HG03439 (cell line): ENCODE measurements around the gene DNAJC7.

ENCODE experiments used
- ATAC-seq: cut with Tn5 transposase; IDR thresholded peaks from one replicate; pipeline ENCODE4 v1.9.1; 2021; ENCODE audit warnings: mild to moderate bottlenecking, moderate library complexity; ENCODE audit not compliant: unreplicated experiment

The DNAJC7 gene

DNA sequence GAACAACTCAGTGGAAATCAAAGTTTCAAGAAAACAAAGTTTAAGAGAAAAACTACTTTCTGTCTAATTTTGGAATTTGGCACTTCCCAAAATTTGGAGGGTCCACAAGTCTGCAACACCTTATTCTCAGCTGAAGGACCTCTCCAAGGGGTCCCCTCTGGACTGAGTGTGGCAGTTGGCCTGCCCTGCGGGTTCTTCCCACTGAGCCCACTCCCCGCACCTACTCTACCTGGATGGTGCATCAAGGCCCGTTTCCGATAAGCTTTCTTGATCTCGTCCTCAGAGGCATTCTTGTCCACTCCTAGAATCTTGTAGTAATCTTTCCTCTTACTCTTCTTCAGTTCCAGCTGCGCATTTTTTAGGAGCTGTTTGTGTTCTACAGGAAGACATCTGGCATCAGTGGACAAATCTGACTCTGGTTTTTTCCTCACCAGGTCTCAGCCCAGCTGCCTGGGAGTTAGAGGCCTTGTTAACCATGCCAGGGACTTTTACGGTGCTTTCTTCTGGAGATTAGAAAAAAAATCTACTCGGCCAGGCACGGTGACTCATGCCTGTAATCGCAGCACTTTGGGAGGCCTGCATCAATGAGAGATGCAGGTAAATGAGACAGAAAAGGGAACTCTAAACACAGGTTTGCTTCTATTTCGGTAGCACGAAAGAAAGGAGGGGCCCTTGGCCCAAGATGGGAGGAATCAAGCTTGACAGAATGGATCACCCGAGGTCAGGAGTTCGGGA is 35.0 kb downstream of the DNAJC7 start:
- no peak for ATAC-seq

DNA sequence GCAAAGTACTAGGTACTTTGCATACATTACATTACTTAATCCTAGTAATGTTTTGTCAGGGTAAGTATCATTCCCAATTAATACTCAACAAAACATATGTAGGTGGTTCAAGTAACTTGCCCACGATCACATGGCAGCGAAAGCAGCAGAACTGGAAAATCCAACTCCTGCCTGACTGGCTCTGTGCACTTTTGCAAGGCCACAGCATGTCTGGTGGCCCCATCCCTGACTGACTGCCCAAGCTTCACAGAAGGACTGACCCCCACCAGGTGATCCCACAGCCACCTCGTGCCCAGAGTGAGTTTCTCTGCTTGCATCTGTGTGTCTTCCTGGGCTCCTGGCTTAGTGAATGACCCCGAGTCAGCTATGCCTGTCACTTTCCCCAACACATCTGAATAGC is 39.2 kb downstream of the DNAJC7 start:
- no peak for ATAC-seq

DNA sequence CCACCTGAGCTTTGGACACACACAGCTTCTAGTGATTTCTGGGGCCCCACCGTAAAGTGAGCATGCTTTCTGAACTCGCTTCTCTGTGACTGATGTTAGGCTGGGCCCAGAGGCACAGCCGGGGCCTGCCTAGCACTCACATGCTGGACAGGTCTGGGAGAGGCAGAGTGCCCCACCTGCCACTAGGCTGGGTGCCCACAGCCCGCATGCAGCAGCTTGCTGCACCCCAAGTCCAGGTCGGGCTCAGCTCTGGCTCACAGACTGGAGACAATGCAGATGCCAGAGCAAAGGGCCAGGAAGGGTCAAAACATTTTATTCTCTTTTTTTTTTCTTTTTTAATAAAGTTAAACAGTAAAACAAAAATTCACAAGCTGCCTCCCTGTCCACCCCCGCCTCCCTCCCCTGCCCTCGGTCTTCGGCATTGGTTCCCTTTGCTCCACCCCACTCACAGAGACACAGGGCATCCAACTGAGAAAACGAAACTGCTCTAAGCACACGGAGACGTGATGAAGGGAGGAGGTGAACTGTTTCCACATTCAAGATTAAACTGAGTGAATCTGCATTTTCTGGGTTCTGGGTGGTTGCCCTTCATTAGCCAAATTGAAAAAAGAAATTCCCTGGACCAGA is 41.0 kb downstream of the DNAJC7 start:
- no peak for ATAC-seq

DNA sequence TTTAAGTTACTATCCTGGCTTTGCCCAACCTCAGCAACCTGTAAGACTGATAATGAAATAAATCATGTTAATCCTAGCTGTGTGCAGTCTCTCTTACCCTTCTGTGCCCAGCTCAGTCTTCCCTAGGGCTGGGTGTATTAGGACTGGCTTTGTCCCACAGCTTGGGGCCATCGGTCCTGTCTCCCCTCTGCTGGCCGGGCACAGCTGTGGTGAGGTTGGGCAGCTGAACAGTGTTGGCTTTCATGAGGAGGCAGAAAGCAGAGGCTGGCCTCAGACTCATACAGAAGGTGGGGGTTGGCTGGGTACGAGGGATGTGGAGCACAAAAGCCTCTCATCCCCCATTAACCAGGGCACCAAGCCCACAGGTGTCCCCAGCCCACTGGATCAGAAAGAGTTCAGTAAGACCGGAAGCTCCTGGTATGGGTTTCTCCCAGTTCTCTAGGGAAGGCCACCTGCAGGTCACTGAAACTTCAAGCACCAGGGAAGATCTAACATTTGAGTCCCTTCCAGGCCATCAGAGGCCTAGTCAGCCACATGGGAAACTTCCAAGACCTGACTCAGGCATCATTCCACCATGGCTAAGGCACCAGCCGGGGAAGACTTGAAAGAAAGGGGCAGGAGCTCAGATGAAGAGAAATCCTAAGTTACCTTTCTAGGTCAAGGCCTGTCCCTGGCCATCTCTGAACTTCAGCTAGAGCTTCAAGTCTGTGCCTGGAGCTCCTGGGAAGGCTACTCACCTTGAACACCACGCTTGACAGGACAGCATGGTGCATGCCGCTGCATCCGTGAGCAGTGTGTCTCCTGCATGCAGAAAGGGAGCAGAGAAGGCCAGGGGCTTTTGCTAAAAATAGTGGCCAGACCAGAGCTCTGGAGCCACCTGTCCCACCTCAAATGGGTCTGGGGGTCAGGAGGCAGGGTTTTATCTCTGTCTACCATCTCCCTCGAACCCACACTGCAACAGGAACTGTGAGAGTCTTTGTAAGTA is 41.8 kb downstream of the DNAJC7 start:
- ATAC-seq, result no peak

DNA sequence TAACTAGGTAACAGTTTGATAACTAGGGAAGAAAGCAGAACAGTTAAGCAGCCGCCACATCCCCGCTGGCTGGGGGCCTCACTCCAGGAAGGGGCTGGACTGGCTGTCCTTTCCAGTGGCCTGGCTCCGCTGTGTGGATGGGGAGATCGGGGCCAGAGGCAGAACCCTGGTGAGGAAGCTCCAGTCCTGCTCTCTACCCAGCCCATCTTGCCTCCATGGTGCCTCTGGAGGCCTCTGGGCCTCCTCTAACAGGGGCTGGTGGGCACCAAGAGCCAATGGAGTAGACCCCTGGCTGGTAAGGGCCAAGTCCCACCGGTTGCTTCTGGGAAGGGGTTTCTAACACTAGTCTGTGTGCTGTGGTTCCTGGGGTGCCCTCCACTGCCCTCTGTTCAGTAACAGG is 42.6 kb downstream of the DNAJC7 start:
- ATAC-seq, result no peak

DNA sequence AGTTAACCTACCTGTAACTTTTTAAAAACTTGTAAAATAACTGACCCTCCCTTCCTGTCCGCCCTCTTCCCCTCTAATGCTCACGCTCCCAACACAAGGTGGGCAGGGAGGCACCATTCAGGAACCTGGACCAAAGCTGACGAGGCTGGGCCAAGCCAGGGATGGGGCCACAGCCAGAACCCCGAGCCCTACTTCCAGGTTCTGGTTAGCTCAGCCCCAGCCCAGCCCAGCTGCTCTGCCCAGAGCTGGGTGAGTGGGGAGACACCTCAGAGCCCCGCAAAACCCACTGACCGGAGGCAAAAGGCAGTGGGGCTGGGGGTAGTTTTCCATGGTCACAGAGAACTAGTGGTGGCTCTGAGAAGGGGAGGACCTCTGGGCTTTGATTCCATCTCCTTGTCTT is 43.2 kb downstream of the DNAJC7 start:
- no peak for ATAC-seq

DNA sequence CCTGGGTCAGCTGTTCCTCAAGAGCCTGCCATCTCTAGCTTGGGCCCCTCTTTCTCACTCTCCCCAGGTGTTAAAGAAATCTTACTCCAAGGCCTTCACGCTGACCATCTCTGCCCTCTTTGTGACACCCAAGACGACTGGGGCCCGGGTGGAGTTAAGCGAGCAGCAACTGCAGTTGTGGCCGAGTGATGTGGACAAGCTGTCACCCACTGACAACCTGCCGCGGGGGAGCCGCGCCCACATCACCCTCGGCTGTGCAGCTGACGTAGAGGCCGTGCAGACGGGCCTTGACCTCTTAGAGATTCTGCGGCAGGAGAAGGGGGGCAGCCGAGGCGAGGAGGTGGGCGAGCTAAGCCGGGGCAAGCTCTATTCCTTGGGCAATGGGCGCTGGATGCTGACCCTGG is 43.8 kb downstream of the DNAJC7 start:
- no peak for ATAC-seq

DNA sequence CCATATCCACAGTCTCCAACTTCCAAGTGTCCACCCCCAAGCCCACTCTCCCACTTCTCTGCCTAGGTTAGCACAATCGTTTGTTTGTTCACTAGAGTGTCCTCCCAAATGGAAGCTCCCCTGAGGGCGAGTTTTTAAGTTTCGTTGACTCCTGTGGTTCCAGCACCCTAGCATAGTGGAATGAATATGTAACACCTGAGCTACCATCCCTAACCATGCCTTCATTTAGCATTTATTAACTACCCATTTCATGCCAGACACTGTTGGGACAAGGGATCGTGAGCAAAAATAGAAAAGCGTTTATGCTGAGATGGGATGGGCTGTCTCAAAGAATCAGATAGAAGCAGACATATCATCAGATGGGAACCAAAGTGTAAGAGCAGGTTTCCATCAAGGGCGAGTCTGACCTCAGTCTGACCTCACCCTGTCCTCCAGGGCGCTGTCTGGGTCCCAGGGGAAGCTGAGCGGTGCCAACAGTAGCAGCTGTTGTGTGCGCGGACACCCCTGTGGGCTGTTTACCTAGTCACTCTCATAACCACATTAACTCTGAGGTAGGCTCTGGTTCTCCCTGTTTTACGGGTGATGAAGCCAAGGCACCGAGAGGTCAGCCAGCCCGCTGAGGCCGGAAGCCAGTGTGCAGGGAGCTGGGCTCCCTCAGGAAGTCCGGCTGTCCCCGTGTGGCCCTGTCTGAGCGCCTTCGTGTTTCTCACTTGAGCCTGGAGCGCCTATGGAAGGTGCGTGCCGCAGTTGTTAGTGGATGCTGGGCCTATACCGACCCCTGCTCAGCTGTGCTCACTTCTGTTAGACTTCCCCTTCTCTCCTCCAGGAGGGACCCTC is 44.5 kb downstream of the DNAJC7 start:
- ATAC-seq, result no peak

DNA sequence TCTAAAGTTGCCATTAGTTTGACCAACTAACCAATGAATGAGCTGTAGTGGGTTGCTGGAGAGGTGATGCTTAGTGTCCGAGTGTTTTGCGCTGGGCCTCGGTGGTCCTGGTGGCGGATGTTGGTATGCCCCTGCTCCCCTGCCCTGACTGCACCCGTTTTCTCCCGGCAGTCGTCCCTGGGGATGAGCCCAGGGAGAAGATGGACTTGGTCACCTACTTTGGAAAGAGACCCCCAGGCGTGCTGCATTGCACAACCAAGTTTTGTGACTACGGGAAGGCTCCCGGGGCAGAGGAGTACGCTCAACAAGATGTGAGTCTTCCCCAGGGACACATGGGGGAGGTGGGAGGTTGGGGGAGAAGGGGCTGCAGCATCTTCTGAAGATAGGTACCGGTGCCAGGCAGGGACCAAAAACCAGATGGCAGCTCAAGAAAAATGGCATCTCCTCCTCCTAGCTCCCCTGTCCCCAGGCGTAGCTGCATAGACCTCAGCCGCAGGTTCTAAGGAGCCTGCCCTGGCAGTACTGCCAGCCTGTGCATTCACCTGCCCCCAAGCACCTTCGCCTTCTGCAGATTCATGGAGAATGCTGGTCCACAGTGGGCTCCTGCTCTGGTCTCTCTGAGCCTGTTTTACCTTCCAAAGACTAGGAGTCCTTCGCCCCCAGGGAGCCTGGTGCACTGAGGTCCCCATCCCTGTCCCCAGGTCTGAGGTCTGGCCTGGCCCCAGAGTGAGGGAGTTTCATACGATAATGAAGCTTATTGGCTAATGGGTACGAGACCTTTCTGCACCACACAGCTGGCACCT is 45.3 kb downstream of the DNAJC7 start:
- ATAC-seq, result no peak

DNA sequence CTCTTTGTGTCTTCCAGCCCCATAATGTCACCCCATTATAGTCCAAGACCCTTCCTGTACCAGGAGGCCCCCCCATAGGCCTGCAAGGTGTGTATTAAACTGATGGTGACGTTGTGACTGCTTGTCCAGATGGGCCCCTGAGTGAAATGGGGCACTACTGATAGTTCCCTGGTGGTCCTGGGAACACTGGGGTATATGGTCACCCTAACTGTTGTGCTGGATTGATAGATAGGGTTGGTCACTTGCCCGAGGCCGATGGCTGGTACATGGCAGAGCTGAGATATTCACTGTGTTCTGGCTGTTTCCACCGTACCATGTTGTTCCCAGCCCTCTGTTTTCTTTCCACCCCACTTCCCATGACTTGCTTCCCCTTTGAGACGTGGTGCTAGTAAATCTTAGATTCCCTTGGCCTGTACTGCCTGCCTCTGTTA is 46.3 kb downstream of the DNAJC7 start:
- ATAC-seq, result no peak

DNA sequence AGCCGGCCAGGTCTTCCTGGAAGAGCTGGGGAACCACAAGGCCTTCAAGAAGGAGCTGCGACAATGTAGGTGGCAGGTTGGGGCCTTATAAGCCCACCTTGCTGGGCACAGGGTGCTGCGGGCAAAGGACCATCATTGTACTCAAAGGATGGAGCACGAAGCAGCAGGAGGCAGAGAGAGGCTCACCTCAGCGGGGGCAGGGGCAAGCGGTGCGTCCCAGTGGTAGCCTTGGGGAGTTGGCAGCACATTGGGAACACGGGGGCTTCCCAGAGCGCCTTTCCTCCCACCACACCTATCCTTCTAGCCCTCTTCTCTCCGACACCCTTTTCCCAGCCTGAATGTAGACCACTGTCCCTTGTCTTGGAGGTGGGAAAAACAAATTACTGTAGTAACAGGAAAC is 48.6 kb downstream of the DNAJC7 start:
- no peak for ATAC-seq

DNA sequence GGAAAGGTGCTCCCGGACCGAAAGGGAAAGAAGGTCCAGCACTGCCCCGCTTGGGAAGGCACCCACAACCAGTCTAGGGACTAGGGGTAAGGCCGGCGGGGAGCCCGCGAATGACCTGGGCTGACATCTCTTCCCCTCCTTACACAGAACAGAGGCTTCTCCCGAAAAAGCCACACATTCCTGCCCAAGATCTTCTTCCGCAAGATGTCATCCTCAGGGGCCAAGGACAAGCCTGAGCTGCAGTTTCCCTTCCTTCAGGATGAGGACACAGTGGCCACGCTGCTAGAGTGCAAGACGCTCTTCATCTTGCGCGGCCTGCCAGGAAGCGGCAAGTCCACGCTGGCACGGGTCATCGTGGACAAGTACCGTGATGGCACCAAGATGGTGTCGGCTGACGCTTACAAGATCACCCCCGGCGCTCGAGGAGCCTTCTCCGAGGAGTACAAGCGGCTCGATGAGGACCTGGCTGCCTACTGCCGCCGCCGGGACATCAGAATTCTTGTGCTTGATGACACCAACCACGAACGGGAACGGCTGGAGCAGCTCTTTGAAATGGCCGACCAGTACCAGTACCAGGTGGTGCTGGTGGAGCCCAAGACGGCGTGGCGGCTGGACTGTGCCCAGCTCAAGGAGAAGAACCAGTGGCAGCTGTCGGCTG is 49.2 kb downstream of the DNAJC7 start:
- ATAC-seq, result no peak

DNA sequence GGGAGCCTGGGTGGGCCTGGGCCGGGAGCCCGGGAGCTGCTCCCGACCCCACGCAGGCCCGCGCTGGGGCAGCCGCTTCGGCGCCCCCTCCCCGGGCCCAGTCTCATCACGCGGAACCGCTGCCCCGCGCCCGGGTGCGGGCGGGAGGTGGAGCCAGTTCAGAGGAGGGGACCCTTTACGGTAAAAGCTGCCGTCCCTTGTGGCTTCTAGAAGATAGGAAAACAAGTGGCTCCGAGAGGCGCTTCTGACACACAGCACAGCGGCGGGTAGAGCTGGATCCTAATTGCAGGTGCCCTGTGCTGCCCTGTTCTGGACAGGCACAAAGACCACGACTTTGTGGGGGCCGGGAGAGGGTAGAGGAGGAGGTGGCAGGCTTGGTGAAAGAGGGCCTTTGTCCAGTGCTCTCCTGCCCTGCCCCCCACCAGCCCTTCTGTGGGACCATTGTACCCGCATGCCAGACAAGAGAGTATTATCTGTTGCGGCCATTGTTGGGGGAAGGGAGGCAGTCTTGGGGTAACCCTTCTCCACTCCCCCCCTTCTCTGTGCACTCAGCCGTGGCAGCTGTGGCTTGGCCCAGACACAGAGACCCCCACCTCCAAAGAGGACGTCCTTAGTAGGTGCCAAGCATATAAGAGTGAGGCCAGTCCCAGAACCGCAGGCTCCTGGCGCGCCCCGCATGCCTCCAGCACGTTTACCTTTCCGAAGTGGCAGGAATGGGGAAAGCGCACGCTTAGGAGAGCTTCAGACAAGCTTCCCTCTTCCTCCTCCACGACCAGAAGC is 49.9 kb downstream of the DNAJC7 start:
- no peak for ATAC-seq

DNA sequence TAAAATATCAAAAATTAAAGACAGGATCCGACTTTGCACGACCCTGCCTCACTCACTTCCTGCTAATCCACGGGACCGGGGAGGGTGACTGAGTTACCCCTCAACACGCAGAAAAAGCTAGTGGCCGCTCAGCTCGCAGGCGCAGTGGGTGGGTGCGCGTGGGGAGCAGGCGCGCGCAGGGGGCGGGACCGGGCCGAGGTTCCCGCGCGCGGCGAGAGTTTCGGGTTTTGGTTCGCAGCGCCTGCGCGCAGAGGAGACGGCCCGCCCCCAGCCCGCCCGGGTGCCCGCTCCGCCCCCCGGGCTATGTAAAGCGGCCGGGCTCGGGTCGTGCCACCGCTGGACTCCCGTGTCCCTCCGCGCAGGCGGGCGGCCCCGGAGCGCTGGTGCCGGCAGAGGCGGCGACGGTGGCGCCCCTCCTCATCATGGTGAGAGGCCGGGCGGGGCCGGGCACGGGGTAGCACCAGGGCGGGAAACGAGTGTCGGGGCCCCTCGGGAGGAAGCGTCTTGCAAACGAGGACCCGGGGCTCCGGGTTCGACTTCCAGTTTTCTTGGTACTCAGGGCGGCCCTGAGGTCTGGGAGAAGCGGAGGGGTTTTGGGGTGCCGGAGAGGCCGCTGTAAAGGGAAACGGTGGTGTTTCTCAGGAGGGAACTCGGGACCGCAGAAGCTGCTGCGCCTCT is 50.6 kb downstream of the DNAJC7 start, which contains the start of gene CNP:
CNP (plus strand) TSS at position 333 of the 678 bp plus-strand sequence; CDS start at position 423, 90 bp downstream.
- ATAC-seq, result peak; percentile 75

DNA sequence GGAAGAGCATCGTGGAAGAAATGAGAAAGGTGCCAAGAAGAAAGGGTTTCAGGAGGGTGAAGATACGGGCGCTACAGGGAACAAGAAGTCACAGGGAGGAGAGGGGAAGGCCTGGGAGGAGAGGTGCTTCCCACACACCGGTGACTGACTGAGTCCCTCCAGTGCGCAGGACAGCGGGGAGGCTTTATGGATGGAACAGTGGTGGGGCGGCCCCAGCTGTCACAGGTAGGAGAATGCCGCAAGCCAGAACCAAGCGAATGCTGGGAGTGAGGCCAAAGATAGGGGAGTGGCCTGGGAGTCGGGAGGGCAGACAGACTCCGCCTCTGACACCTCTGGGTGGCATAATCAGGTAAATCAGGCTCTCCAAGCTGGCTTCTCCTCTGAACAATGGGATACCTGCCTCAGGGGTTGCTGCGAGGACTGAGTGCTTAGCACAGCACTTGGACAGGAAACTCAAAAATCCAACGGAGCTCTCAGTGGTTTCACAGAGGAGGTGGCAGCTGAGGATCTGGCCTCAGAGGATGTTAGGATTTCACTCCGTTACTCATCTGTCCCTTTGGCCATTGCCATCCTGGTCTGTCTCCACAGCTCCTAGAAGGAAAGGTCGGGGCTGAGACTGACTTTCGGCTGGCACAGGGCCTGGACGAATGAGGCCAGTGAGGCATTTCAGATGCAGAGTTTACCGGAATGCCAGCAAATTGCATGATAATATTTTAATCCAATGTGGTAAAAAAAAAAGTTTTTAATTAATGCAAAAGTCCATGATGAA is 51.4 kb downstream of the DNAJC7 start:
- no peak for ATAC-seq

DNA sequence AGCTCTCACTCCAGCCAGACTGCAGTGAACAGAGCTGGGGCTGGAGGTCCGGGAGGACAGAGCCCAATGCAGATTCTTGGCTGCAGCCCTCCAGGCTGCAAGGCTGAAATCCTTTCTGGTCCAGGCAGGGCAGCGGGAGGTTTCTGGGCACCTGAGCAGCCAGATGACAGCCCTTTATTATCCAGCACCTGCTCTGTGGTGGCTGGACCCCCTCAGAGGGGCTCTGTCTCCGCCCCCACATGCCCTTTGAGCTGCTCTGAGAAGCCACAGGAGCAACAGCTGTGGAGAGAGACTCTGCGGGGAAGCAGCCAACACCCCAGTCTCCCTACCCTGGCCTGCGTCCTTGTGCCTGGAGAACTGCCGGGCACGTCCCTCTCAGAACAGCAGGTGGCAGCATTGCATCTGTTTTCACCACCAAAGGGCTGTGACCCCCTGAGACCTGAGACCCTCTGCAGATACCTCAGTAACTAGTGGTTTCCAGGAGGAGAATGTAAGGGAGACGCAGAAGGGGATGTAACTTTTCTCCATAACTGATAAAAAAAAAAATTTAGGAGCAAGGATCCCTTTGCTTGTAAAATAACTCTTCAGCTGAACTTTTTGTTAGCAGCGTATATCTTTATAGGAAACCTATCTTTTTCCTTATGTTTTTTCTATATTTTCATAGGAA is 54.3 kb downstream of the DNAJC7 start:
- ATAC-seq, result no peak

DNA sequence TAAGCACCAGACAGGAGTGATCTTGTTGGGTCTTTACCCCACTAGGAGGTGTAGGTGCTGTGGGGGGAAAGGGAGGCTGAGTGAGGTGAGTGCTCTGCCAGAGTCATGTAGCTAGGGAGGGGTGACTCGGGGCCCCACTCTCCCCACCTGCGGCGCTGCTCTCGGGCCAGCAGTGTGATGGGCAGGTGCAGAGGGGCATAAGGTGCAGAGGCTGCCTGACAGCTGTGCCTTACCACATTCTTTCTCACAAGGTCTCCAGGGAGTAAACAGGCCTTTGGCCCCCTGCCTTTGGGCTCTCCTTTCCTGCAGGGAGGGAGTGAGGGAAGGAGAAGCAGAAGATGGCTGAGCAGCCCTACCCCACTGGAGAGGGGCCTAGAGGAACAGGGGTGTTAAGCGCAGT is 55.1 kb downstream of the DNAJC7 start:
- ATAC-seq, result no peak
